Measurements from ENCODE around the gene MLLT6.
"Not testable (repeated sequence)": the region's sequence is repeated elsewhere in the genome, so short reads cannot be mapped to it uniquely, and the experiment has no call there.

MLLT6 gene

GRCh38 chr17:38721802-38722201 lies 16.7 kb downstream of the MLLT6 start:
- TF ChIP-seq CTCF (IDR thresholded peaks at IDR 0.05; ENCODE audit: low read depth, low read length, missing control alignments), result no peak
- DNase-seq (ENCODE audit: low read depth), result no peak
- no peak overlapping the region for H3K4me3 ChIP-seq (ENCODE audit: low read depth, low read length)

- TF ChIP-seq CTCF (IDR thresholded peaks at IDR 0.05; ENCODE audit: low read depth, low read length, missing control alignments), result no peak
- H3K4me3 ChIP-seq (ENCODE audit: low read depth, low read length), result no peak overlapping the region
- no peak for DNase-seq (ENCODE audit: low read depth)
Measured at GRCh38 chr17:38724337-38724988, 19.4 kb downstream of the MLLT6 start.

- DNase-seq (ENCODE audit: low read depth), result no peak
- TF ChIP-seq CTCF (IDR thresholded peaks at IDR 0.05; ENCODE audit: low read depth, low read length, missing control alignments), result no peak
Measured at GRCh38 chr17:38725066-38725465, 20.0 kb downstream of the MLLT6 start.

GRCh38 chr17:38726145-38726544 lies 21.1 kb downstream of the MLLT6 start:
- DNase-seq (ENCODE audit: low read depth); H3K4me3 ChIP-seq (ENCODE audit: low read depth, low read length): not testable (repeated sequence)

More at GRCh38 chr17:38725066-38725465, 20.0 kb downstream of the MLLT6 start:
- H3K4me3 ChIP-seq (ENCODE audit: low read depth, low read length), result no peak overlapping the region

GRCh38 chr17:38727736-38728135 lies 22.7 kb downstream of the MLLT6 start:
- H3K4me3 ChIP-seq (ENCODE audit: low read depth, low read length), result no peak overlapping the region
- DNase-seq (ENCODE audit: low read depth), result no peak
- no peak for TF ChIP-seq CTCF (IDR thresholded peaks at IDR 0.05; ENCODE audit: low read depth, low read length, missing control alignments)

GRCh38 chr17:38728290-38728831 lies 23.3 kb downstream of the MLLT6 start:
- DNase-seq (ENCODE audit: low read depth), result no peak
- no peak for TF ChIP-seq CTCF (IDR thresholded peaks at IDR 0.05; ENCODE audit: low read depth, low read length, missing control alignments)

DNA sequence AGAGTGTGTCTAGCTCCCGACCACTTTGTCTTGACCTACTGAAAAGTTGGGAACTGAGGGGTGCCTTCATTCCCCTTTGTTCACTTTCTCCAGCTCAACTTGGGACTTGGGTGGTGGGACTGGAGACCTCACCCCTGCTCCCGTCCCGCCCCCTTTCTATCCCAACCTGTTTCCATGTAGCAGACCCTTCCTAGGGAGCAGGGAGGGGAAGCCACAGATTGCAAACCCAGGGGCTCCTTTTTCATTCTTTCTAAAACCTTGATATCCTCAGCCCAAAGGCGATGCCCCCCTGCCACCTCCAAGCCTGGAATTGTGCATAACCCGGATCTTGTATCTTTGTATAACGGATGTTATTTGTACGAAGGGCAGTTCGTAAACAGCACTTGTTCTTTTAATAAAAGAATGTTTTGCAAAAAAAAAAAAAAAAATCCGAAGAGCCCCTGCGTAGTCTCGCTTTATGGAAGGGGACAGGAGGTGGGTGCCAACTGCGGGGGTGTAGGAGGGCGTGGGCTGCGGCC lies 24.4 kb downstream of the MLLT6 start:
- DNase-seq (ENCODE audit: low read depth), result no peak
- TF ChIP-seq CTCF (IDR thresholded peaks at IDR 0.05; ENCODE audit: low read depth, low read length, missing control alignments), result no peak
- H3K4me3 ChIP-seq (ENCODE audit: low read depth, low read length), result peak overlapping the region; percentile 59

More at GRCh38 chr17:38728290-38728831, 23.3 kb downstream of the MLLT6 start:
- H3K4me3 ChIP-seq (ENCODE audit: low read depth, low read length), result no peak overlapping the region
